Chondrocyte (in vitro differentiated cells): ENCODE data around the gene HRH3. TPM values are rescaled to one million over a fixed set of nuclear protein-coding genes. Genes with fewer than 3 reads are reported as not detected.

Experiments used
- DNase-seq: peaks from one replicate; pipeline ENCODE4 v3.0.0; 2021; ENCODE audit warnings: mixed read lengths, low spot score
- H3K27ac Mint-ChIP-seq: one replicate; pipeline ENCODE4 v1.8.0; 2021; ENCODE audit warnings: mild to moderate bottlenecking, moderate library complexity, mixed read lengths; ENCODE audit not compliant: unreplicated experiment
- H3K27me3 Mint-ChIP-seq: 2 replicates; pipeline ENCODE4 v1.8.0; 2021; ENCODE audit warnings: low read depth, mixed read lengths
- H3K36me3 Mint-ChIP-seq: 2 replicates; pipeline ENCODE4 v1.8.0; 2021; ENCODE audit warnings: low read depth, mixed read lengths
- H3K4me1 Mint-ChIP-seq: 2 replicates; pipeline ENCODE4 v1.8.0; 2021; ENCODE audit warnings: low read depth, mild to moderate bottlenecking, mixed read lengths
- H3K4me3 Mint-ChIP-seq: one replicate; pipeline ENCODE4 v1.8.0; 2021; ENCODE audit warnings: mild to moderate bottlenecking, moderate library complexity, mixed read lengths; ENCODE audit not compliant: unreplicated experiment
- H3K9me3 Mint-ChIP-seq: 2 replicates; pipeline ENCODE4 v1.8.0; 2021; ENCODE audit warnings: low read depth, mixed read lengths
- CTCF ChIP-seq: fragments of 200-600 bp; sonication (generic); IDR thresholded peaks from 2 replicates; pipeline ENCODE4 v1.5.0; 2021; ENCODE audit warnings: antibody characterized with exemption, mild to moderate bottlenecking, moderate library complexity
- total RNA-seq: library from RNA; stranded (reverse); gene quantifications from 3 replicates; pipeline ENCODE4 v1.2.1, GENCODE V29; 2021

HRH3 gene
- total RNA-seq, 1 donor from 2014 or later: not detected

- peaks cover 7% of the 10 kb centered on the region for H3K36me3 Mint-ChIP-seq
- no peaks in the 10 kb centered on the region for H3K9me3 Mint-ChIP-seq
- H3K4me1 Mint-ChIP-seq: peaks cover 5% of the 10 kb centered on the region
- H3K27me3 Mint-ChIP-seq: no peaks in the 10 kb centered on the region
- no peak overlapping the region for H3K27ac Mint-ChIP-seq
- no peak for TF ChIP-seq CTCF
- DNase-seq: no peak
- no peak overlapping the region for H3K4me3 Mint-ChIP-seq
Observed at GRCh38 chr20:62252342-62252966, 32.4 kb upstream of the HRH3 start.

- Mint-ChIP-seq H3K27ac (no peak overlapping the region), H3K4me3 (no peak overlapping the region), H3K9me3 (no peaks in the 10 kb centered on the region), H3K36me3 (no peaks in the 10 kb centered on the region), H3K4me1 (peaks cover 5% of the 10 kb centered on the region), H3K27me3 (no peaks in the 10 kb centered on the region)
- no peak for TF ChIP-seq CTCF
- no peak for DNase-seq
Observed at GRCh38 chr20:62248890-62249560, 28.9 kb upstream of the HRH3 start.

- no peaks in the 10 kb centered on the region for H3K9me3 Mint-ChIP-seq
- no peak for DNase-seq
- no peaks in the 10 kb centered on the region for H3K27me3 Mint-ChIP-seq
- H3K4me1 Mint-ChIP-seq: peaks cover 6% of the 10 kb centered on the region
- H3K36me3 Mint-ChIP-seq: peaks cover 3% of the 10 kb centered on the region
- H3K4me3 Mint-ChIP-seq: no peak overlapping the region
- H3K27ac Mint-ChIP-seq: no peak overlapping the region
- TF ChIP-seq CTCF: no peak
Observed at GRCh38 chr20:62246872-62247652, 27.0 kb upstream of the HRH3 start.

- TF ChIP-seq CTCF: no peak
Observed at GRCh38 chr20:62246431-62246830, 26.4 kb upstream of the HRH3 start.

GRCh38 chr20:62245911-62246280, 25.8 kb upstream of the HRH3 start:
- no peak for DNase-seq

More at GRCh38 chr20:62246431-62246830, 26.4 kb upstream of the HRH3 start:
- no peak for DNase-seq
- H3K27ac Mint-ChIP-seq: no peak overlapping the region
- H3K4me1 Mint-ChIP-seq: peaks cover 12% of the 10 kb centered on the region
- H3K9me3 Mint-ChIP-seq: no peaks in the 10 kb centered on the region
- H3K36me3 Mint-ChIP-seq: peaks cover 3% of the 10 kb centered on the region
- H3K4me3 Mint-ChIP-seq: no peak overlapping the region
- H3K27me3 Mint-ChIP-seq: no peaks in the 10 kb centered on the region

More at GRCh38 chr20:62245911-62246280, 25.8 kb upstream of the HRH3 start:
- Mint-ChIP-seq H3K4me1 (peaks cover 13% of the 10 kb centered on the region), H3K9me3 (no peaks in the 10 kb centered on the region), H3K27ac (no peak overlapping the region), H3K27me3 (no peaks in the 10 kb centered on the region), H3K36me3 (peaks cover 3% of the 10 kb centered on the region), H3K4me3 (no peak overlapping the region)
- no peak for TF ChIP-seq CTCF
